ENCODE measurements around the gene FAAP100.

DNA sequence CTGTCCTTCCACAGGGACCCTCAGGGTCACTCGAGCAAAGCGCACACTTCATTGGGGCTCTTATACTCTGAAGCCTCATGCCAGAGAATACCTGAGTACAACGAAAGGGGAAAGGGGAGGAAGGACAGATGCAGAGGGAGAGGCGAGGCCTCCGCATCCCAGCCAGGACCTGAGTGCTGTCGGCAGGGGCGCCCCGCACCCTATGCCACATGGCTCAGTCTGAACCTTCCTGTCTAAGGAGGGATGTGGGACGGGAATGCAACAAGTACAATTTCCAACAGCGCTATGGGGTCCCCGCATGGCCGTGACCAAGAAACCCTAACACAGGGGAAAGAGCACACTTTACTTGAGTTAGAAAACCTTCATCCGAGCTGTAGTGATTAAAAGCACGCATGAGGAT lies 39.8 kb upstream of the FAAP100 start:
- TF ChIP-seq, protein P1, sequence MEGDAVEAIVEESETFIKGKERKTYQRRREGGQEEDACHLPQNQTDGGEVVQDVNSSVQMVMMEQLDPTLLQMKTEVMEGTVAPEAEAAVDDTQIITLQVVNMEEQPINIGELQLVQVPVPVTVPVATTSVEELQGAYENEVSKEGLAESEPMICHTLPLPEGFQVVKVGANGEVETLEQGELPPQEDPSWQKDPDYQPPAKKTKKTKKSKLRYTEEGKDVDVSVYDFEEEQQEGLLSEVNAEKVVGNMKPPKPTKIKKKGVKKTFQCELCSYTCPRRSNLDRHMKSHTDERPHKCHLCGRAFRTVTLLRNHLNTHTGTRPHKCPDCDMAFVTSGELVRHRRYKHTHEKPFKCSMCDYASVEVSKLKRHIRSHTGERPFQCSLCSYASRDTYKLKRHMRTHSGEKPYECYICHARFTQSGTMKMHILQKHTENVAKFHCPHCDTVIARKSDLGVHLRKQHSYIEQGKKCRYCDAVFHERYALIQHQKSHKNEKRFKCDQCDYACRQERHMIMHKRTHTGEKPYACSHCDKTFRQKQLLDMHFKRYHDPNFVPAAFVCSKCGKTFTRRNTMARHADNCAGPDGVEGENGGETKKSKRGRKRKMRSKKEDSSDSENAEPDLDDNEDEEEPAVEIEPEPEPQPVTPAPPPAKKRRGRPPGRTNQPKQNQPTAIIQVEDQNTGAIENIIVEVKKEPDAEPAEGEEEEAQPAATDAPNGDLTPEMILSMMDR (IDR thresholded peaks at IDR 0.05; ENCODE audit: poor library complexity), result no peak
- no peak for TF ChIP-seq EZH2phosphoT487 (IDR thresholded peaks at IDR 0.05; ENCODE audit: low read depth, severe bottlenecking, unreplicated experiment)

Measured in hepatocyte (in vitro differentiated cells).